ENCODE measurements around the gene SEMA3D.

SEMA3D gene

DNA sequence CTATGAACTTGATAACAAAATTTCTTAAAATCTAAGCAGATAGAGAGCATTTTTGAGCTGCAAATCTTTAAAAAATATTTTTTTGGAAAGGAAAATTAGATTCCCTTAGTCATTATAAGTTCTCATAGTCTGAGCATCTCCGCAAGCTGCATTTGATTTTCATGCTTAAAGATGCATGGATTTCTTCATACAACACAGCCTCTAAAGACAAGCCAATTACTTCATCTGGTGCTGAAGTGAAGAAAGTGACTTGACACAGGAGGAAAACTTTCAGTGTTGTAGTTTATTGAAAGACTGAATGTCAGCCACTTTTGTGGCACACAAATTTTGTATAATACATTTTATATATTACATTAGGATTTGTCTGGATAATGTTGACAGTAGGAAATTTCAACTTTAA, 22.5 kb downstream of the SEMA3D start:
- H3K36me3 ChIP-seq, result no peaks in the 10 kb centered on the region
- no peaks in the 10 kb centered on the region for H3K9me3 ChIP-seq
- H4K20me1 ChIP-seq, result no peaks in the 10 kb centered on the region
- no peaks in the 10 kb centered on the region for H3K27me3 ChIP-seq
- no peak overlapping the region for H3K4me3 ChIP-seq
- H3K9ac ChIP-seq, result no peak overlapping the region
- no peak for TF ChIP-seq Cebpa-rat (IDR thresholded peaks at IDR 0.05)
- H3K27ac ChIP-seq, result no peak overlapping the region
- H3K4me1 ChIP-seq, result no peaks in the 10 kb centered on the region
- no peak overlapping the region for H3K4me2 ChIP-seq

DNA sequence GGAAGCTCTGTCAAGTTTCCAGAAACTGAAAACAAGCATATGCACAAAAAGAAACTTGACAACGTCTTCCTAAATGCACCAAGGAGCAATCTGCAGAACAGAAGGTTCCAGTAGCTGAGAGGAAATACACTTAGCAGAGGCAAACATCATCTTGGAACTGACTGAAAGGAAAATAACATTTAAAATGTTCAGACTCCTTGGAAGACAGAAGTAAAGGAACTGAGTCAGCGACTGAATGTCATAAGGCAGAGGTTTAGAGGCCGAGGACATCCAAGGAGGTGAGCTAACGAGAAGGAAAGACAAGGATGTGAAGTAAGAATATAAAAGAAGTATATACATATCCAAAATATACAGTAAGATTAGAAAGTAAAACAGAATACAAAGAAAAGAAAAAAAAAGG, 24.1 kb downstream of the SEMA3D start:
- Histone ChIP-seq H3K36me3 (no peaks in the 10 kb centered on the region), H3K27ac (no peak overlapping the region), H4K20me1 (no peaks in the 10 kb centered on the region), H3K9me3 (no peaks in the 10 kb centered on the region), H3K4me1 (no peaks in the 10 kb centered on the region), H3K4me3 (no peak overlapping the region), H3K4me2 (no peak overlapping the region), H3K27me3 (no peaks in the 10 kb centered on the region), H3K9ac (no peak overlapping the region)
- TF ChIP-seq Cebpa-rat (IDR thresholded peaks at IDR 0.05), result no peak

DNA sequence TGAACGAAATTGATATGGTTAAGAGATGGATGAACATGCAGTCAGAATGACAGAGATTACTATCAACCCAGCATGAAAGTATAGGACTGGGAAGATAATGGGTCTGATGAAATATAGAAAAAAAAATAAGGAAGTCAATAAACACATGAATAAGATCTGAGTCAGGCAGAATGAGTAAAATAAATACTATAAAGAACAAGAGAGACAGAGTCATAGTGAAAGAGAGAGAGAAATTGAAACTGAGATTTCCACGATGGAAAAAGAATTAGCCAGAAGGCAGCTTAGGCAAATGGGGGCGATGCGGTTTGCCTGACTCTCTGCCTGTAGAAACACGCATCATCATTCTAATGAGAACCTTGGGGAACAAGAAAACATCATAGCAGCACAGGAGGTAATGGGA, 26.6 kb downstream of the SEMA3D start:
- no peak overlapping the region for H3K9ac ChIP-seq
- H3K4me3 ChIP-seq, result no peak overlapping the region
- H4K20me1 ChIP-seq, result no peaks in the 10 kb centered on the region
- H3K4me1 ChIP-seq, result no peaks in the 10 kb centered on the region
- H3K36me3 ChIP-seq, result no peaks in the 10 kb centered on the region
- no peaks in the 10 kb centered on the region for H3K27me3 ChIP-seq
- H3K9me3 ChIP-seq, result no peaks in the 10 kb centered on the region
- no peak overlapping the region for H3K4me2 ChIP-seq
- TF ChIP-seq Cebpa-rat (IDR thresholded peaks at IDR 0.05), result no peak
- H3K27ac ChIP-seq, result no peak overlapping the region

DNA sequence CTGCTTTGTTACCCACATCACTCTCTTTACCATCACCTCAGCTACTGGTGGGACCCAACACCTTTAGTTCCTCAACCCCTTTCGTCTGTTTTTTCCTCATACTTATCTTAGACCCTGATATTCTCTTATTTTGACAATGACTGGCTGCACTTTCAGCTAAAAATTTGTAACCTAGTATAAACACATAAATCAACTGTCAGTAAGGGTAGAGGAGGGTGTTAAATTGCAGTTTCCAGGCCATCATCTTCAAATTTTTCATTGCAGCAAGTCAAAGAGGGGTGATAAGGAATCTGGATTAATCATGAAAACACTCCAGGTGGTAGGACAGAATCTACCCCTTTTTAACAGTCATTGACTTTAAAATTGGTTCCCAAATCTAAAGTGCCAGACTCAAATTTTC, 27.9 kb downstream of the SEMA3D start:
- Histone ChIP-seq H3K9me3 (no peaks in the 10 kb centered on the region), H3K4me2 (no peak overlapping the region), H3K4me3 (no peak overlapping the region), H3K9ac (no peak overlapping the region), H3K27ac (no peak overlapping the region), H3K4me1 (no peaks in the 10 kb centered on the region), H4K20me1 (no peaks in the 10 kb centered on the region), H3K36me3 (no peaks in the 10 kb centered on the region), H3K27me3 (no peaks in the 10 kb centered on the region)
- no peak for TF ChIP-seq Cebpa-rat (IDR thresholded peaks at IDR 0.05)

DNA sequence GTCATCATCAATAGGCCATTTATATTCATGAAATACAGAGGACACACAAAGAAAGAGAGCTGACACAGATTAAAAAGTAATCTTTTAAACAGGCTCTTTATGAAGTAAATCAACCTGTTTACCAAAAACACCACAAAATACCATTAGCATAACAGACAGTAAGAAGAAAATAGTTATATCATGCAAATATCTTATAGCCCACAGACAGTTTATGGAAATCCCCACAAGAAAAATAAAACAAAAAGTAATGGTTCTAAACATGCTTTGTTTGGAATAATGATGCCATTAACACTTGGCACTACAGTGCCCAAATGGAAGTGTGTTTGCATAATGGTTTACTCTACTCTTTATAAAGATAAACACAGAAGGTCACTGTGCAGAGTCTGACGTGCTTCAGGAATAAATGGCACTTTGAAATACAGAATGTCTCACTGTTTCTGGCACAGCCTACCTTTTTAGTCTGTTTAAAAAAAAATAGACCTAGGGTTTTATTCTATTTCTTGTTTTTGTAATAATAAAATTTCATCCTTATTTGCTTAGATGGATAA, 30.1 kb downstream of the SEMA3D start:
- H3K9me3 ChIP-seq, result no peaks in the 10 kb centered on the region
- no peak overlapping the region for H3K9ac ChIP-seq
- H4K20me1 ChIP-seq, result no peaks in the 10 kb centered on the region
- H3K4me1 ChIP-seq, result no peaks in the 10 kb centered on the region
- TF ChIP-seq Cebpa-rat (IDR thresholded peaks at IDR 0.05), result no peak
- no peak overlapping the region for H3K4me3 ChIP-seq
- no peaks in the 10 kb centered on the region for H3K27me3 ChIP-seq
- H3K36me3 ChIP-seq, result no peaks in the 10 kb centered on the region
- H3K27ac ChIP-seq, result no peak overlapping the region
- H3K4me2 ChIP-seq, result no peak overlapping the region

DNA sequence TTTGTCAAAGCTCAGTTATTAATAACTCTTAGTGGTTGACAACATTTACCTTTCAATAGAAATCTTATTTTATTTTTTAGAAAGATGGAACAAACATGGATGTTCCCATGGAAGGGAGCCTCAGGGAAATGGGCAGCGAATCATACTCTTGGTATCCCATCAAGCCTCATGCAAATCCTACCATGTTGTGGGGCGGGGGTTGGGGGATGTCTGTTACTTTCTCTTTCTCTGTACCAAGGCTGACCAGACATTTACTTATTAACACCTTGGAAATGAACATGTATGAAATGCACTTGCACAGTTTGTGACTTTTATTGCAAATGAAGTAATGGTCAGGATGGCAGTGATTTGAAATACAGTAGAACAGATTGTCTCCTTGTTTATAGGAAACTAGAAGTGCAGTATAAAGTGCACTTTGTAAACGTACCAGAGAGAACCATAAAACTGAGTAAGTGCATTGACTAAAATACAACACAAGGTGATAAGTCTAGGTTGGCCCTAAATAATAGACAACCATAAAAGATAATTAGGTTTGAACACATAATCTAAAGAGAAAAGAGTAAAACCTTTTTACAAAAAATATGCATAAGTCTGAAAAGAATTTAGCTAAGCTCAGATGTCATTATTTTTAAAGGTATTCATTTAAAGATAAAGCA, 32.4 kb downstream of the SEMA3D start:
- Histone ChIP-seq H3K36me3 (no peaks in the 10 kb centered on the region), H3K4me3 (no peak overlapping the region), H3K9ac (no peak overlapping the region), H3K4me2 (no peak overlapping the region), H3K9me3 (no peaks in the 10 kb centered on the region), H3K4me1 (no peaks in the 10 kb centered on the region), H4K20me1 (no peaks in the 10 kb centered on the region), H3K27ac (no peak overlapping the region), H3K27me3 (no peaks in the 10 kb centered on the region)
- TF ChIP-seq Cebpa-rat (IDR thresholded peaks at IDR 0.05), result no peak

DNA sequence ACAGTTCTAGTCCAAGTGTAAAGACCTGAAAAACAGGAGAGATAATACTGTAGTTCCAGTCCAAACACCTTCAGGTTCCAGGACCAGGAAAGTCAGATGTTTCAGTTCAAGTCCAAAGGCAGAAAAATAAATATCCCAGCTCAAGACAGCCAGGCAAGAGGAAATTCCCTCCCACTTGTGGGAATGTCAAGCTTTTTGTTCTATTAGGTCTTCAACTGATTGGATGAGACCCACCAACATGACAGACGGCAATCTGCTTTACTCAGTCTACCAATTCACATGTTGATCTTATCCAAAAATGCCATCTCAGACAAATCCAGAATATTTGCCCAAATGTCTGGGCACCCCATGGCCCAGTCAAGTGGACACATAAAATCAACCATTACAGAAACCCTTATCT, 33.1 kb downstream of the SEMA3D start:
- no peaks in the 10 kb centered on the region for H3K9me3 ChIP-seq

DNA sequence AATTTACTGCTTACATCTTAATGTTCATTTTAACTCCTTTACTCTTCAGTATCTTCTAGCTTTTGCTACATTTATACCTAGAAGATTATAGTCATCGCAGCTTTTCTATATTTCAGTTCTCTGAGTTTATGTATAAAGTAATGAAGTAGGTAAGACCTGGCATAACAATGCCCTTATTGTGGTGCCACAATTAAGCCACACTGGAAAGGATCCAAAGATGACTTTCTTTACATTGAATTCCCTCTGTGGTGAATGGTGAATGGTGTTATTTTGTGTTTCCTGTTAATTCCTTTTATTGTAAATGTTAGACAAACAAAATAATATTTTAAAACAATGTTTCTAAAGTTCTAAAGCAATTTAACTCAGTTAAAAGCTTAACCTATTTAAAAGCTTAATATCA, 36.2 kb downstream of the SEMA3D start:
- TF ChIP-seq Cebpa-rat (IDR thresholded peaks at IDR 0.05), result no peak
- no peak overlapping the region for H3K4me2 ChIP-seq

More for the DNA sequence above, 33.1 kb downstream of the SEMA3D start:
- no peaks in the 10 kb centered on the region for H3K36me3 ChIP-seq
- H3K4me1 ChIP-seq, result no peaks in the 10 kb centered on the region
- H4K20me1 ChIP-seq, result no peaks in the 10 kb centered on the region
- H3K9ac ChIP-seq, result no peak overlapping the region
- H3K27me3 ChIP-seq, result no peaks in the 10 kb centered on the region
- no peak overlapping the region for H3K4me2 ChIP-seq
- H3K27ac ChIP-seq, result no peak overlapping the region
- no peak for TF ChIP-seq Cebpa-rat (IDR thresholded peaks at IDR 0.05)
- H3K4me3 ChIP-seq, result no peak overlapping the region

DNA sequence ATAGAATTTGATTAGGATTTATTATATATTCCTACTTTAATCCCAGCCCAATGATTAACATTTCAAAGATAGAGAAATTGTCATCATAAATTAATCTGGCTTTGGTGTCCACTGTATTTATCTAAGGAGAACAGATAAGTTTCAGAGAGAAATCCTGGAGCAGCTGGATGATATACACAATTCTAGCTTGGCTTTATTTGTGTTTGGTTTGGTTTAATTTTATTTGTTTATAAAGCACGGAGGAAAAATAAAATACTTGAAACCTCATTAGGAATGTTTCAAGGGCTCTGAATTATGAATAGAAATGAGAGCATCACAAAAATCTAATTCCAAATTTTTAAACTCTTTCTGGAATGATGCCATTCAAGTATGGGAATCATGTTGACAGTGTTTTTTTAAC, 42.1 kb downstream of the SEMA3D start:
- H3K4me3 ChIP-seq, result no peak overlapping the region
- H3K9ac ChIP-seq, result no peak overlapping the region
- H3K4me1 ChIP-seq, result no peaks in the 10 kb centered on the region
- no peaks in the 10 kb centered on the region for H4K20me1 ChIP-seq
- TF ChIP-seq Cebpa-rat (IDR thresholded peaks at IDR 0.05), result no peak
- no peaks in the 10 kb centered on the region for H3K9me3 ChIP-seq
- no peak overlapping the region for H3K4me2 ChIP-seq
- no peaks in the 10 kb centered on the region for H3K36me3 ChIP-seq
- no peak overlapping the region for H3K27ac ChIP-seq
- H3K27me3 ChIP-seq, result no peaks in the 10 kb centered on the region

More for the DNA sequence above, 36.2 kb downstream of the SEMA3D start:
- no peaks in the 10 kb centered on the region for H4K20me1 ChIP-seq
- no peak overlapping the region for H3K9ac ChIP-seq
- no peak overlapping the region for H3K27ac ChIP-seq
- H3K9me3 ChIP-seq, result no peaks in the 10 kb centered on the region
- no peaks in the 10 kb centered on the region for H3K27me3 ChIP-seq
- no peak overlapping the region for H3K4me3 ChIP-seq
- no peaks in the 10 kb centered on the region for H3K4me1 ChIP-seq
- H3K36me3 ChIP-seq, result no peaks in the 10 kb centered on the region

DNA sequence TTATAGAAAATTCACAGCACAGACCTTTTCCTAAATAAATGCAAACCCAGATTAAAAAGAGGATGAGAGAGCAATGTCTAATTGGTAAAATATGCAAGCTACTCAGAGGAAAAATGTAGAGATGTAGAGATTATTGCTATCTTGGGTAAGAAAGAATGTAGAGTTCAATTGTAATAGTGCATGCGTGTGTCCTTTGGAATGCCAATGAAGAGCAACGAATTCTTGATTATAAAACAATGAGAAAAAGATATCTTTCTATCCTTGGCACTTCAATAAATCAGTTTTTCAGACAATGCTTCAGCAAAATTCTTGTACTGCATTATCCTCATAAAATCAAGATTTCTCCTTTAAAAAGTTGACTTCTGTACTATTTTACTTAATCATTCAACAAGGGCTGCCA, 50.9 kb downstream of the SEMA3D start:
- no peaks in the 10 kb centered on the region for H3K27me3 ChIP-seq
- no peak overlapping the region for H3K4me3 ChIP-seq
- no peaks in the 10 kb centered on the region for H3K4me1 ChIP-seq
- no peak overlapping the region for H3K27ac ChIP-seq
- H3K4me2 ChIP-seq, result no peak overlapping the region
- H4K20me1 ChIP-seq, result no peaks in the 10 kb centered on the region
- H3K9me3 ChIP-seq, result no peaks in the 10 kb centered on the region
- H3K36me3 ChIP-seq, result no peaks in the 10 kb centered on the region
- no peak for TF ChIP-seq Cebpa-rat (IDR thresholded peaks at IDR 0.05)
- no peak overlapping the region for H3K9ac ChIP-seq

DNA sequence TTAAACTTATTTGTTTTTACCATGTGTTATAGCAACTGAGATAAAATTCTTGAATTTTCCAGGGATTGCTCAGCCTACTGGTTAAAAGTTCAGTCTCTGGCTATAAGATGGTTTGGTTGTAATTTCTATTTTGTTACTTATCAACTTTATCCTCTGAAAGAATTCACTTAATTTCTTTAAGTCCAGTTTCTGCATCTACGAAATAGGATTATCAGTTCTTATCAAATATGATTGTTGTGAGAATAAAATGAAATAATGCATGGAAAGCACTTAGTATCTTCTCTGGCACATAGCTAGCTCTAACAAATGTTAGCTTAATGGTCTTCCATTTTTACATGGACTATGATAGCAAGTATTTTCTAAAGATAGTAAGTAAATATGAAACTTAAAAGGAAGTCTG, 53.3 kb downstream of the SEMA3D start:
- Histone ChIP-seq H3K9ac (no peak overlapping the region), H3K27ac (no peak overlapping the region), H3K4me3 (no peak overlapping the region), H3K27me3 (no peaks in the 10 kb centered on the region), H3K4me2 (no peak overlapping the region), H4K20me1 (no peaks in the 10 kb centered on the region), H3K9me3 (no peaks in the 10 kb centered on the region), H3K36me3 (no peaks in the 10 kb centered on the region), H3K4me1 (no peaks in the 10 kb centered on the region)
- TF ChIP-seq Cebpa-rat (IDR thresholded peaks at IDR 0.05), result no peak
